Measurements from ENCODE around the gene MEF2A.

DNA sequence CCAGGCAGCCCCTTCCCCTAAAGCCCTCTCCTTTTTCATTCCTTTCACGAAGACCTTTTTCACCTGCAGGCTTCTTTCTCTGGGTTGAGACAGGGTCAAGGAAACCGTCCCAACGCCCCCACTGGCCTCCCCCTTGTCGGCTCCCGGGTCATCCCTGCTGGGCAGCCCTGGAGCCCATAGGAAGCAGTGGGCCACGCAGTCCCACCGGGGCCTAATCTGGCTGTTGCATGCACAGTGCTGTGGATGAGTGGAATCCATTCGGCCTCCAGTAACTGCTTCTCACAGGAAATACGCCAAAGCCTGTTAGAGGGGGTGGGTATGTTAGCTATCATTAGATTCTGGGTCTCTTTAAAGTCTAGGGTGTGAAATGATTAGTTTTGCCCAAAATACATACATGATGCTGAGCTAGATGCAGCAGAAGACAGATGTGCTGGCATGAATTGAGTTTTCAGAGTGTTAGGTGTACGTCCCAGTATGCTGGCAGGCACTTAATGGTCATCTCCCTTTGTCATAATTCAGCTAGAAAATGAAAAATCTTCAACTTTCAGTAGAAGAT is 150.8 kb downstream of the MEF2A start:
- no peak for TF ChIP-seq SUZ12 (IDR thresholded peaks at IDR 0.05; ENCODE audit: extremely low read depth, insufficient read depth, insufficient read length)
- no peak for TF ChIP-seq YY1 (IDR thresholded peaks at IDR 0.05; ENCODE audit: insufficient read depth, insufficient read length)
- TF ChIP-seq ZNF274 (IDR thresholded peaks at IDR 0.05; ENCODE audit: low read depth, low read length): no peak

Measured in NT2/D1 (cell line).